Stimulated activated CD4-positive, alpha-beta T cell treated with anti-CD3 and anti-CD28 coated beads, Interleukin-15, amount 100 ng/mL, for 48 hours (primary cell): ENCODE results near the gene CDC14B.
"Not testable (repeated sequence)": the region's sequence is repeated elsewhere in the genome, so short reads cannot be mapped to it uniquely, and the experiment has no call there.

Experiments
- DNase-seq, 2 donors: peaks; one replicate each; pipeline ENCODE4 v3.0.0-alpha.2; 2020; ENCODE audit warnings: low read depth in 2 of 2

Gene CDC14B

GRCh38 chr9:96550659-96551058 lies 69.0 kb downstream of the CDC14B start:
- DNase-seq = no peak

DNA sequence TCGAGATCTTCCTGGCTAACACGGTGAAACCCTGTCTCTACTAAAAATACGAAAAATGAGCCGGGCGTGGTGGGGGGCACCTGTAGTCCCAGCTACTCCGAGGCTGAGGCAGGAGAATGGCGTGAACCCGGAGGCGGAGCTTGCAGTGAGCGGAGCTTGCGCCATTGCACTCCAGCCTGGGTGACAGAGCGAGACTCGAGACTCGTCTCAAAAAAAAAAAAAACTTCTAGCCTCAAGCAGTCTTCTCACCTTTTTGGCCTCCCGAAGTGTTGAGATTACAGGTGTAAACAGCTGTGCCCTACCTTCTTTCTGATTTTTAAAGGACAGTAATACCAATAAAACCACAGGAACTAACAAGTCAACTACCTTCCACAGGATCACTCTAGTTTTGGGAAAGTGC lies 76.5 kb downstream of the CDC14B start:
- not testable (repeated sequence) for DNase-seq

DNA sequence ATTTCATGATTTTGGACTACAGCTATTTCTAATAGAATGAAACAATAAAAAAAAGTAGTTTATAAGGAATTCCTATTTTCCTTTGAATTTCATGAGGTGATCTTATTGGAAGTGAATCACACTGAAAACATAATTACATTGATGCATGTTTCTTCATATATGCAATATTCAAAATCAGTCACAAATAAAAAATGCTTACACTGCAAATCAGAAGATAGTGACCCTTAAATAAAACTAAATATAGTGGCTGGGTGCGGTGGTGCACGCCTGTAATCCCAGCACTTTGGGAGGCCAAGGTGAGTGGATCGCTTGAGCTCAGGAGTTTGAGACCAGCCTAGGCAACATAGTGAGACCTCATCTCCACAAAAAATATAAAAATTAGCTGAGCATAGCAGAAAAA lies 79.5 kb downstream of the CDC14B start:
- DNase-seq = no peak

- no peak for DNase-seq
Measured at GRCh38 chr9:96532173-96532572, 87.5 kb downstream of the CDC14B start.

- DNase-seq = no peak
Measured at GRCh38 chr9:96524764-96525163, 94.9 kb downstream of the CDC14B start.

- DNase-seq = no peak
Measured at GRCh38 chr9:96524045-96524444, 95.6 kb downstream of the CDC14B start.

DNA sequence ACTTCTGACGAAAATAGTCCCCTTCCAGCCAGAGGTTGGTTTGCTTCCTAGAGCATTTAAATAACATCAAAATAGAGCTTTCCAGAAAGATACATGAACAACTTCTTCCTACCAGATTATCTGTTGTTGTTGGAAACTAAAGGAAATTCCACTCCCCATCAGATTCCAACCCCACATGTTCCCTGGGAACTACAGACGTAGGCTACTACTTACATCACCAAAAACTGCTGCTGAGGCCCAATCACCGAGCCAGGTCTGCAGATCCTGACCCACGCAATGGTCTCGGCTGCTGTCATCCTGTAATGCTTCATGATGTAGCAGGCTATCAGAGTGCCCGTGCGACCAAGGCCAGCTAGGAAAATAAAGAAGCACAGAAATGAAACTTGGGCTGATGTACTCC lies 96.3 kb downstream of the CDC14B start:
- no peak for DNase-seq

GRCh38 chr9:96522366-96522765 lies 97.3 kb downstream of the CDC14B start:
- no peak for DNase-seq

DNA sequence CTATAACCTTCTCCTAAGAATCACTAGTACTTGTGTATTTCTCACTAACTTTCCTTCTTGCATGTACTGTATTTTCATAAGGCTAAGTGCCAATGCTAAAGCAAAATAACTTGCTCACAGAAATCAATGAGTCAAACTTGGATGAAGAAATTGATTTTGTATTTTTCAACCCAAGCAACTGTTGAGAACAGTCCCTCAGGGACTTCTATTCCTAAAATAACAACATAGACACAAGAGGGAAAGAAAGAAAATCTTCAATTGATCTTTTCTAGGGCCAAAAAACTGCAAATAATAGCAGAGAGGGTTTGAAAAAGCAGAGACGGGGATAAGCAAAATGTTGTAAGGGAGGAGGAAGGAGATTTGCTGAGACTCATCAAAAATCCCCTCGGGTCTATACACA lies 99.9 kb downstream of the CDC14B start:
- DNase-seq = no peak

- DNase-seq = no peak
Measured at GRCh38 chr9:96519095-96519494, 100.5 kb downstream of the CDC14B start.

DNA sequence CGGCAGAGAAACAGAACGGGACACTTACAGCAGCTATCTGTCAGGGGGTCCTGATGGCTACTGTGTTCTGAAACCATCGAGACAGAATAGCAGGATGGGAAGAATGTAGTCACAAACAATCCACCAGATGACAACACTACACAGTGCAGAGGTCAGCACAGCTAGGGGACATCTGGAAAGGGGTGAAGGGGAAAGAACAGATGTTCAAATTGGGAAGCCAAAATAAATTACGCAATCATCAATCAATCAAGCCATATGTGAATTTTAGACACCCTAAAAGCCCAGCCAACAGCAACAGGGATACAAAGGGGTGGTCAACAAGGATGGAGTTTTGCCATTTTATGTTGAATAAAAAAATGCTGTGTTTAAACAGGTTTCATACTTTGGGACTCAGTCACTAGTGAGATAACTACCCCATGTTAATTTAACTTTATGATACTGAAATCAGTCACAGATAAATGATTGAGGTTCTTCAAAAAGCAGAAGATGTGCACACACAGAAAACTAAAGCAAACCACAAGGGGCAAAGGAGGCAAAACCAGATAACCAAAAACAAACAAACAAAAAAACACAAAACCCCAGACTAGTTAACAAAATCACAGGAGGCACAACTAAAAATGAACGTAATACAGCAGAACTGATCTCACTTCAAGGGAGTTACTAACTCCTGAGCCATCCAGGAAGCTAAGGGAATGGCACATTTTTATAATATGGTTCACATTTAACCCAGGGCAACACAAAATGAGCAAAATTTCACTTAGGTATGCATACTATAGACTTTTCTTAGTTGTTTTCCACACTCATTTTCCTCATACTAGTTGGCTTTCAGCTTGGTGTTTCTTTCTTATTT lies 103.8 kb downstream of the CDC14B start:
- no peak for DNase-seq

- DNase-seq = no peak
Measured at GRCh38 chr9:96514800-96515158, 104.9 kb downstream of the CDC14B start.

DNA sequence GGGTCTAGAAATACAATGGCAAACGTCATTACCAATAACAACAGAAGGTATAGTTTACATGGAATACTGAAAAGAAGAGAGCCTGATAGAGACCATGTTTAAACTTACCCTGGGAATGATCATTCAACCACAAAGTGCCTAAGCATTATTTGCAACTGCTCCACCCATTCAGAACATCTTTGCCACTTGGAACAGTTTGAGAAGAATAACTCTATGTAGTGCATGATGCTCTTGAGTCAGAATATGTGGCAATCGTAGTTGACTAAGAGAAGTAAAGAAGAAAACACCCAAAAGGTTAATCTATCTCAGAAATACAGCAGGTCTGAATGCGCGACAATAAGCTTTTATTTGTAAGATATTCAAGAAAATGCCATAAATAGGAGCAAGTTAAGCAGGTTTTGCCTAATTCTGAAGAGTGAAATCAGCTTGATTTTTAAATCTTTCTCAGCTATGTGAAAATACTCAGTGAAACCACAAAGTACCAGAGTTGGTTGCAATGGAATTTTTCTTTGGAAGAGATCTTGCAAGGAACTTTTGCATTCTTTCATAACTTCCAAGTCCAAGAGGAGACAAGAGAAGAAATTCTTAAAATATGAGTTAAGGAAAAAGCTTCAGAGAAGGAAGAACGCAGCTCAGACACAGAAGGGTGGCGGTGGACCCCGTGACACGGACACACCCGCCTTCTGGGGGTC lies 105.4 kb downstream of the CDC14B start:
- DNase-seq = no peak

GRCh38 chr9:96513622-96514021 lies 106.0 kb downstream of the CDC14B start:
- no peak for DNase-seq

GRCh38 chr9:96512240-96512639 lies 107.4 kb downstream of the CDC14B start:
- no peak for DNase-seq

- DNase-seq = no peak
Measured at GRCh38 chr9:96510258-96510657, 109.4 kb downstream of the CDC14B start.

DNA sequence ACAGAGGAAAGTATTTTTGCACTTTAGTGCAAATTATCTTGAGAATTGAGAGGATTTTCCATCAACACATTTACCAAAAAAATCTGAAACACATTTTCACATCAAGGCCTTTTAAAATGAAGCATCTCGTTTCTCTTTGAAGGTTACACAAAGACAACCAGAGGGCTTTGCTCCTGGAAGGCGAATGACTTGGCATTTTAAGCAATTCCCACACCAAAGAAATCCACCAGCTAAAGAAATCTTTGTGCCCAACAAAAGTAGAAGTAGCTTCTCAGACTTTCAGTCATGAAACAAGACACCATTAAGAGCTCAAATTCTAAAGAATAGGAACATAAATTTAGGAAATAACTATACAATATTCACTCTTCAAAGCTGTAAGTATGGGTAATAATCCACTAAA lies 109.8 kb downstream of the CDC14B start:
- DNase-seq = no peak

DNA sequence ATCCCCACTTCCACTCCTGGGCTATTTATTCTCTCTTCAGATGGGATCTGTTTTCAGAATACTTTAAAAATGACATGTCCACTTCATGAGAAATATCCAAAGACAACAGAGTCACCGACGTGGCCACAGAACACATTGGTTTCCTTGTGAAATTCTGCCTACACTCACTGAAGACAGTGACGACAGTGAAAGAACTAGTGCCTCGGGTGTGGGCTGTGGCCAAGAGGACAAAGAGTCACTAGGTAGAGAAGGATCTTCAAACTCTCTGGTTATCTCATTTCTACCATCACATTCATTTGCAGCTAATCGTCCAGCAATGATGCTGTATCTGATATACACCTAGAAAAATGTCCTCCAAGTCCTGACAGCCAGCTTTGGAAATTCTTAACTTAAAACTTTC lies 110.6 kb downstream of the CDC14B start:
- no peak for DNase-seq

- DNase-seq = no peak
Measured at GRCh38 chr9:96508227-96508940, 111.3 kb downstream of the CDC14B start.

GRCh38 chr9:96505316-96505991 lies 114.2 kb downstream of the CDC14B start:
- DNase-seq = no peak

DNA sequence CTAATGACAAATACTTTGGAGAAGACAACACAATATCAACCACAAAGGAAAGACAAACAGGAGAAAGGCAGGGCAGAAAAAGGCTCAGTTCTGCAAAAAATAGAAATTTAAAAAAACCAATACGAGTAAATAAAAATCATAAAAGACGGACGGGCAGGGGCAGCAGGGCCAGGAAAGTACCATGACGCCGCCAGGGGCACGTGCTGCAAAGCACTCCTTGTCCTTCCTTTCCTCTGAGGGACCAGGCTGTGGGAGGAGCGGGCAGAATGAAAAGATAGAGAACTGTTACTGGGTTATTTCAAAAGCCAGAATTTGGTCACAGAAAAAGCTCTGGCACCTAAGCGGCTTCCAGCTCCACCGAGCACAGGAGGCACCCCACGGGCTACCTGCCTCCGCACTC lies 115.7 kb downstream of the CDC14B start:
- no peak for DNase-seq

DNA sequence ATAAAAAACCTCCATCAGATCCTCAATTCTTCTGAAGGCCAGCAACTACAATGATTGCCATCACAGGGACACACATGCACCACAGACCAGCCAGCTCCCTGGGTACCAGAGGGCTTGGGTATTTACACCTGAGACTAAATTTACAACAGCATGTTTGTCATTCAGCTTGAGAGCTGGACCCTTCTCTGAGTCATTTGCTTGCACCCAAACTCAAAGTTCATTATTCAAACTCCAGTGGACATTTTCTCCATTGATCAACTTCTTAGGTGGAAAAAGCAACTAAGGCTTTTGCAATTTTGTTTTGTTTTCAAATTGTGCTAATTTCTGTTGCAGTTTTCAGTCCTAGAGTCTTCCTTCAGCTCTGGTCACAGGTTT lies 116.3 kb downstream of the CDC14B start:
- not testable (repeated sequence) for DNase-seq
